Breast epithelium (tissue), 4 donors: ENCODE measurements around the gene TGFBR1. TPM values are rescaled to one million over a fixed set of nuclear protein-coding genes. Genes with fewer than 3 reads are reported as not detected.
A peak's percentile ranks its signal among the peaks of the same experiment; 100 is the strongest.

Experiments
- DNase-seq, 2 donors: peaks; one replicate each; pipeline ENCODE4 v3.0.0-alpha.2; 2019; ENCODE audit warnings: low spot score in 2 of 2
- H3K27ac ChIP-seq, 2 donors: fragments of 200-600 bp; sonication (generic) in 1 of 2; one replicate each; pipeline ENCODE4 v1.5.1; 2016 to 2019; ENCODE audit warnings: mild to moderate bottlenecking in 1 of 2
- H3K27me3 ChIP-seq, 2 donors: fragments of 200-600 bp; sonication (generic) in 1 of 2; one replicate each; pipeline versions ENCODE4 v1.5.1 to v1.6.0; 2017 to 2019; ENCODE audit warnings: control low read depth in 1 of 2, mild to moderate bottlenecking in 1 of 2
- H3K36me3 ChIP-seq: fragments of 200-600 bp; one replicate; pipeline ENCODE4 v1.5.1; 2019
- H3K4me1 ChIP-seq, 2 donors: fragments of 200-600 bp; sonication (generic); one replicate each; pipeline ENCODE4 v1.5.1; 2016 to 2019; ENCODE audit warnings: control low read depth in 1 of 2
- H3K4me3 ChIP-seq, 3 donors: fragments of 200-600 bp; sonication (generic); 1 replicate in 2 of 3; 2 replicates in 1 of 3; pipeline ENCODE4 v1.5.1; 2016 to 2019; ENCODE audit warnings: mild to moderate bottlenecking in 3 of 3, moderate library complexity in 2 of 3
- H3K9me3 ChIP-seq, 2 donors: fragments of 200-600 bp; sonication (generic) in 1 of 2; one replicate each; pipeline ENCODE4 v1.5.1; 2016 to 2019; ENCODE audit warnings: control low read depth in 1 of 2
- CTCF ChIP-seq, 3 donors: fragments of 450-650 bp; IDR thresholded peaks; one replicate each; pipeline ENCODE4 v1.5.1; 2016 to 2017; ENCODE audit warnings: antibody characterized with exemption in 3 of 3, mild to moderate bottlenecking in 3 of 3, moderate library complexity in 3 of 3
- POLR2A ChIP-seq: fragments of 450-650 bp; IDR thresholded peaks from one replicate; pipeline ENCODE4 v1.6.1; 2016; ENCODE audit warnings: antibody characterized with exemption, mild to moderate bottlenecking, moderate library complexity
- POLR2AphosphoS5 ChIP-seq, 3 donors: sonication (generic); formaldehyde crosslinking; IDR thresholded peaks; one replicate each; pipeline ENCODE4 v1.6.1; 2017; ENCODE audit warnings: antibody characterized with exemption in 3 of 3
- intact Hi-C: fragments of 100-400 bp; cut with DNase I; formaldehyde crosslinking; loops from one replicate; pipeline ENCODE4 v1.15.1; 2023; ENCODE audit warnings: low total_unique reads
- total RNA-seq, 3 donors: library from RNA; depleted of rRNA; stranded (reverse); fragments of >200 nt; gene quantifications; one replicate each; pipeline ENCODE4 v1.1.0, GENCODE V29; 2016

TGFBR1 gene
- total RNA-seq, 3 donors from 2014 or later, result 33.1 to 35.4 (median 34.5) TPM

- intact Hi-C loops, result no loop called here
- H3K4me1 ChIP-seq, result peaks cover 0 to 6% of the 10 kb centered on the region in 2 donors
- H3K36me3 ChIP-seq, result no peaks in the 10 kb centered on the region
- H3K27me3 ChIP-seq, result no peaks in the 10 kb centered on the region
- no peak for TF ChIP-seq CTCF (IDR thresholded peaks at IDR 0.05)
- no peak overlapping the region for H3K27ac ChIP-seq
- H3K9me3 ChIP-seq, result no peaks in the 10 kb centered on the region
- no peak overlapping the region for H3K4me3 ChIP-seq
- DNase-seq, result no peak
These were observed 76.3 kb downstream of the TGFBR1 start for GRCh38 chr9:99181206-99181605.

- no peak overlapping the region for H3K4me3 ChIP-seq
- intact Hi-C loops, result no loop called here
- TF ChIP-seq POLR2A (no peak), POLR2AphosphoS5 (IDR thresholded peaks at IDR 0.05) (no peak), CTCF (IDR thresholded peaks at IDR 0.05) (no peak)
- no peaks in the 10 kb centered on the region for H3K27me3 ChIP-seq
- no peak for DNase-seq
- H3K9me3 ChIP-seq, result no peaks in the 10 kb centered on the region
- H3K36me3 ChIP-seq, result no peaks in the 10 kb centered on the region
- H3K4me1 ChIP-seq, result peaks cover 0 to 6% of the 10 kb centered on the region in 2 donors
- no peak overlapping the region for H3K27ac ChIP-seq
These were observed 76.7 kb downstream of the TGFBR1 start for GRCh38 chr9:99181621-99182020.

- DNase-seq, result no peak
- Histone ChIP-seq H3K4me1 (peaks cover 0 to 6% of the 10 kb centered on the region in 2 donors), H3K4me3 (no peak overlapping the region), H3K36me3 (no peaks in the 10 kb centered on the region), H3K27me3 (no peaks in the 10 kb centered on the region), H3K9me3 (no peaks in the 10 kb centered on the region), H3K27ac (peak overlapping the region in 1 of 2 donors; percentile 12)
- TF ChIP-seq CTCF (IDR thresholded peaks at IDR 0.05) (no peak), POLR2A (no peak), POLR2AphosphoS5 (IDR thresholded peaks at IDR 0.05) (no peak)
- intact Hi-C loops, result no loop called here
These were observed 77.4 kb downstream of the TGFBR1 start for GRCh38 chr9:99182356-99182755.

GRCh38 chr9:99183616-99184015 lies 78.7 kb downstream of the TGFBR1 start:
- H3K27me3 ChIP-seq, result no peaks in the 10 kb centered on the region
- intact Hi-C loops, result no loop called here
- H3K4me3 ChIP-seq, result no peak overlapping the region
- H3K9me3 ChIP-seq, result no peaks in the 10 kb centered on the region
- H3K4me1 ChIP-seq, result peaks cover 0 to 6% of the 10 kb centered on the region in 2 donors
- no peak overlapping the region for H3K27ac ChIP-seq
- TF ChIP-seq POLR2AphosphoS5 (IDR thresholded peaks at IDR 0.05) (no peak), POLR2A (no peak)
- no peak for DNase-seq
- H3K36me3 ChIP-seq, result no peaks in the 10 kb centered on the region

GRCh38 chr9:99184110-99184474 lies 79.2 kb downstream of the TGFBR1 start:
- intact Hi-C loops, result no loop called here
- no peak for DNase-seq
- Histone ChIP-seq H3K4me3 (no peak overlapping the region), H3K27me3 (no peaks in the 10 kb centered on the region), H3K27ac (peak overlapping the region in 1 of 2 donors; percentile 44), H3K4me1 (peaks cover 0 to 6% of the 10 kb centered on the region in 2 donors), H3K36me3 (no peaks in the 10 kb centered on the region), H3K9me3 (no peaks in the 10 kb centered on the region)
- no peak for TF ChIP-seq CTCF (IDR thresholded peaks at IDR 0.05)
- TF ChIP-seq POLR2A, result no peak
- TF ChIP-seq POLR2AphosphoS5 (IDR thresholded peaks at IDR 0.05), result no peak
